ENCODE results near the gene FUT8.

The FUT8 gene

DNA sequence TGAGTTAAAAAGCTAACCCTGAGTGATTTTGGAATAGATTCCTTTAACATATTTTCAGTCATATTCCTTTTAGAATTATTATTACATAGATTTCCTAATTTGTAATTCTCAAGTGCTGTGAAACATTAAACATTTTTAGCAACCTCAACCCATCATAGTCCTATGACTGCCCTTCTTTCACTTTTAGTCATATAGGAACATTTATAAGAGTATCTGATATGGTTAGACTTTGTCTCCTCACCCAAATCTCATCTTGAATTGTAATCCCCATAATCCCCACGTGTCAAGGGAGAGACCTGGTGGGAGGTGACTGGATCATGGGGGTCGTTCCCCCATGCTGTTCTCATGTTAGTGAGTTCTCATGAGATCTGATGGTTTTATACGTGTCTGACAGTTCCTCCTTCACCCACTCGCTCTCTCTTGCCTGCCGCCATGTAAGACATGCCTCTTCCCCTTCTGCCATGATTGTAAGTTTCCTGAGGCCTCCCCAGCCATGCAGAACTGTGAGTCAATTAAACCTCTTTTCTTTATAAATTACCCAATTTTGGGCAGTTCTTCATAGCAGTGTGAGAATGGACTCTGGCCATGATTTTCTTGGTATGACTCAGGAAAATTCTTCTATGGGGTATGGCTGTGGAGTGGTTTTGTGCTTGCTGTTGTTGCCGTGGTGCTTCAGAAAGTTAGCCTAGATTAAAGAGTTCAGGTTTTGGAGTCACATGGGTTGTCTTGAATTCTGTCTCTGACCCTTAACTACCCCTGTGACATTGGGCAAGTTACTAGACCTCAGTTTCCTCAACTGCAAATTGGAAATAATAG, 83.9 kb downstream of the FUT8 start:
- DNase-seq, result no peak

DNA sequence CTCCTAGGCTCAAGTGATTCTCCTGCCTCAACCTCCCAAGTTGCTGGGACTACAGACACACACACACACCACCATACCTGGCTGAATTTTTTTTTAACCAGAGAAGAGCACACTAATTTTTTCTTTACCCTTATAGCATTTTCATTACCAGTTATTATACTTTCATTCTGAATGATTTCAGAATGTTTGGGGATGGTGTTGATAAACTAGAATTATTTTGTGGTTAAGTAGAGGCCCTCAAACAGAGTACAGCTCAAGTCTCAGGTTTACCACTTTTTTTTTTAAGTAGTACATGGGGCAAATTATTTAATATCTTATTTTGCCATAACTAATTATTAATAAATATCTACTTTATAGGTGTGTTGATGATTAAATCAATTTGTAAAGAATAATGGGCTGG, 86.6 kb downstream of the FUT8 start:
- no peak for DNase-seq

DNA sequence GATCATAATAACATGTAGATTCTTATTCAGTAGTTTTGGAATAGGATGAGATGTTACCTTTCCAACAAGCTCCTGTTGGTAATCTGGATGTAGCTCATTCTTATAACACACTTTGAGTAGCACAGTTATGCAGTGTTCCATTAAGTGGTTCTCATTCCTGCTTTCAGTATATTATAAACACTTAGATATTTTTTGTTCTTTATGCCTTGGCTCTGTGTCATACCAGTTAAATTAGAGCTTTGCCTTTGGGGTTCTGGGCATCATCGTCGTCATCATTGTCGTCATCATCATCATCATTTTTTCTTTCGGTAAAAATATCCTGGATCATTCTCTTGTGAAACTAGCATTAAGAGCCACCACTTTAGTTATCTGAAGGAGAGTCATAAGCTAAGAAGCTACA, 87.5 kb downstream of the FUT8 start:
- DNase-seq, result no peak

DNA sequence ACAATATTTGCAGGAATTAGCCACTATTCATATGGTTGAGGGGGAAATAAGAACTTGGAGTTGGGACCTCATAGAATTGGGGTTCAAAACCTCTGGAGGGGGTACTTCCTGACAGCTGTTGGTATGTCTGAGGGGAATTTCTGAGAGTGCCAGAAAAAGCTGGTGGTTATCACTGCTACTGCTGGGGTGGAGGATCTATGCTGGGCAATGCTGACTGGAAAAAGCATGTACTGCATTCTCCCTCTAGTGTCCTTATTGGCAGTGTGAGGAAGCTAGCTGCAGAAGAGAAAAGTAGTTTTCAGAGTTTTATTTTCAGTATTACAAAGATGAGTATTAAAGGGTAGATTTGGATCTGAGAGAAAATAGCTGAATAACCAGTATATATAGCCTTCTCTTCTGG, 88.8 kb downstream of the FUT8 start:
- no peak for DNase-seq

DNA sequence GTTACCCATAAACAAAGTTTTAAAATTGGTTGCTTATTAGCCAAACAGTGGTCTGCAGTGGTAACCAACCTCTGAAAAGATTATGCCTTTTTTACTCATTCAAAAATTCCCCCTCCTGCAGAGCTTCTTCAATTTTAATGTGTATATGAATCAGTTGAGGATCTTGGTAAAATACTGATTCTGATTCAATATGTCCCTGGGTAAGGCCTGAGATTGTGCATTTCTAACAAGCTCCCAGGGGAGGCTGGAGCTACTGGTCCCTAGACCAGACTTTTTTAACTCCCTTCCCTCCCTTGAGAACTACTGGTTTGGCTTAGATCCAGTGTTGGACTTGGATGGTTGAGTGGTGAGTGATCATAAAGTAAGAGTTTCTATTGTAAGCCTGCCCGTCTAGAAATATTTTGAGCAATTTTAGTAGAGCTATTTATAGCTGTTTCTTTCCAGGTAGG, 90.2 kb downstream of the FUT8 start:
- no peak for DNase-seq

DNA sequence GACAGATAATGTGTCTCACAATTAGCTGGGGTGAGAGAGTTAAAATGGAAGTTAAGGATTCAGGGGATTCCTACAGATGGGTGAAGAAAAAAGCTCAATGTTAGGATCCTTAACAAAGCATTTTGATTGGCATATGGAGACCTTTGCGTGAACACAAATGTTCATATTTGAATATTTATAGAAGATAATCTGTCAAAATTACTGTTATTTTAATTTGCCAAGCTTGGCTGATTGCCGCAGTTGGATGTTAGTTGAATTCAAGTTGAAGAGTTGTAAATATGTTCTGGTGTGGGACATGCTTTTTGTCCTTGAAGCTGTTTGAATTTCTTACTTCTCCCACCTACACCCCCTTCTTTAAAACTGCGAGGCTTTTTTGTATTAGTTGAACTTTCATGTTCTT, 91.2 kb downstream of the FUT8 start:
- no peak for DNase-seq

DNA sequence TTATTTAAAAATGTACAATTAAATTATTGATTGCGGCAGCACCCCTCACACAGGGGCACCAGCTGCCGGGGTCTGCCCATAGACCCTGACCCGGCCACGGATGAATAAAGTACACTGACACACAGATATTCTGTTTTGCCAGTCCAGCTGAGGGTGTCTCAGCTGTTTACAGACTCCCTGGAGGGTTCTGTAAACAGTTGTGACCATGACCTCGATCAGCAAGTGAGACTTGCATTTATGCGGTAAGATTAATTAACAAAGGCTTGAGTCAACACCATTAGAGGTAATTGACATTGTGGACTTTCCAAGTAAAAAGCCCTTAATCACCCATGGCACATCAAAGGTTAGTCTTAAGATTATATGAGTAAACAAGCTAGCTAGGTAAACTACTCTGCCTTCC, 94.3 kb downstream of the FUT8 start:
- DNase-seq, result no peak

DNA sequence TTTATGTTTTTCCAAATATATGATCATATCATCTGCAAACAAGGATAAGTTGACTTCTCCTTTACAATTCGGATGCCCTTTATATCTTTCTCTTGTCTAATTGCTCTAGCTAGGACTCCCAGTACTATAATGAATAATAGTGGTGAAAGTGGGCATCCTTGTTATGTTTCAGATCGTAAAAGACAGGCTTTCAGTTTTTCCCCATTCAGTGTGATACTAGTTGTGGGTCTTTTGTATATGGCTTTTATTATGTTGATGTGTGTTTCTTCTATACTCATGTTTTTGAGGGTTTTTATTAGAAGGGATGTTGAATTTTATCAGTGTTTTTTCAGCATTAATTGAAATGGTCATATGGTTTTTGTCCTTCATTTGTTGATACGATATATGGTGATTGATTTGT, 97.3 kb downstream of the FUT8 start:
- DNase-seq, result no peak

DNA sequence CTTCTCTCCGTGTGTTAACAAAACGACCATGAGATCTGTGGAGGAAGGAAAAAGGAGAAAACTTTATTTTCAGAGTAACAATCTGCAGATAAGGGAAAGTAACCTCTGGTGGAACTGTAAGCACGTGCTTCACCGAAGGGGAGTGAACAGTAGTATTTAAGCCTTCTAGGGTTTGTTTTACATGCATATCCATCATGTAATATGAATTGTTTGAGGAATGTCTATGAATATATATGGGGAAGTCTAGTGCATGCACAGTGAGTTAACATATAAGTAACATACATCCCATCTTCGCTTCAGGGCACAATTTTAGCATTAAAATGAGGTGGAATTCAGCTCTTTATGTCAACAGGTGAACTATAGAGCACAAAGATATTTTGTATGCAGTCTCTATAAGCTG, 101.1 kb downstream of the FUT8 start:
- DNase-seq, result no peak

DNA sequence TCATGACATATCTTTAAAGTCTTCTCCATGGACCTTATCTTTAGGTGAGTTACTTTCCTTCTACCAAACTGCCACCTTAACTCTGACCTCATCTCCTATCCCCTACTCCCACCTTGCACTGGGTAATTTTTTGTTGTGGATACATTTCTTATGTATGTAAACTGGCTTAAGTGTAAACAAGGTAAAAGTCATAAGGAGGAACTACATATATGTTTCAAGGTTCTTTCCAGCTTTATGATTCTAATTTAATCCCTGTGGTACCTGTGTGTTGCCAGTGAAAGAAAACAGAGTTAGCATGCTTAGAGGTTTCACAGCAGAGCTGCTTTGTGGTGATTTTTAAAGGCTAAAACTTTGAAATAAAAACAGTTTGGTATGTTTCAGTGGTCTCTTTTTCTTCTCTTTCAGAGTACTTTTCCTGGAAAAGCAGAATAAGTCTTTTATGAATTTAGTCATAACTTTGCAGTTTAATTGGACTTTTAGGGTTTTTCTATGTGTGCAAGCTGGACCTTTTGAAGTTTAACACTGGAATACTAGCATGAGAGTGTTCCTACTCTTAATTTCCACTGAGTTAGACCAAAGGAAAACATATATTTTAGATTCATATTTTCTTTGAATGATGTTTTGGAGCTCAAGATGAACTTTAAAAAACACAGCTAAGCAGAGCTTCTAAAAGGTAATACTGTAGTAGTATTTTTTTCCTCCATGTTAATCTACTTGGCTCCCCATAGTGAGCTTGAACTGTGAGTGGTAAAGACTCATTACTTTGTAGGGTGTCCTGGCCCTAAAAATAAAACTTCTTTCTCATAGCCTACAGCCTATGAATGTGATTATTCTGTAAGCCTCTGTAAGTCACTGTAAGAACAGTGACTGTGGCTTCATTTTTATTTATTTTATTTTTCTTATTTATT, 105.4 kb downstream of the FUT8 start:
- DNase-seq, result no peak

DNA sequence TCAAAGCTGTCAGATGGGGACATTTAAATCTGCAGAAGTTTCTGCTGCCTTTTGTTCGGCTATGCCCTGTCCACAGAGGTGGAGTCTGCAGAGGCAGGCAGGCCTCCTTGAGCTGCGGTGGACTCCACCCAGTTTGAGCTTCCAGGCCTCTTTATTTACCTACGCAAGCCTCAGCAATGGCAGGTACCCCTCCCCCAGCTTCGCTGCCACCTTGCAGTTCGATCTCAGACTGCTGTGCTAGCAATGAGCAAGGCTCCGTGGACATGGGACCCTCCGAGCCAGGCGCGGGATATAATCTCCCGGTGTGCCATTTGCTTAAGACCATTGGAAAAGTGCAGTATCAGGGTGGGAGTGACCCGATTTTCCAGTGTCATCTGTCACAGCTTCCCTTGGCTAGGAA, 115.5 kb downstream of the FUT8 start:
- no peak for DNase-seq

DNA sequence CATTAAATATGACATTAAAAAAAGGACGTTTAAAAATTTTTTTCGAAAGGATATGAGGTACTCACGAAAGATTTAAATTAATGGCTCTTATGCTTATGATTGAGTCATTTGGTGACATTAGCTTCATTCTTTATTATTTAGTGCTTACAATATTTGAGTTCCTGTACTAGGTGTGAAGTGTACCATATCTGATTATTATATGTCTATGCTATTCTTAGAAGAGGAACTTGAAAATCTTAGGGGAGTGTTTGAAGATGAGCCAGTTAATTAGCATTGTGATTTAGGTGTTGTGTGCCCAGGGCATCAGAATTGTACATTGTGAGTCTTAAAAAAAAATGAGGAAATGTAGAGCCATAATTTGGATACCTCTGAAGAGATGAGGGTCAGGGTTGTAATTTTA, 118.6 kb downstream of the FUT8 start:
- DNase-seq, result no peak

DNA sequence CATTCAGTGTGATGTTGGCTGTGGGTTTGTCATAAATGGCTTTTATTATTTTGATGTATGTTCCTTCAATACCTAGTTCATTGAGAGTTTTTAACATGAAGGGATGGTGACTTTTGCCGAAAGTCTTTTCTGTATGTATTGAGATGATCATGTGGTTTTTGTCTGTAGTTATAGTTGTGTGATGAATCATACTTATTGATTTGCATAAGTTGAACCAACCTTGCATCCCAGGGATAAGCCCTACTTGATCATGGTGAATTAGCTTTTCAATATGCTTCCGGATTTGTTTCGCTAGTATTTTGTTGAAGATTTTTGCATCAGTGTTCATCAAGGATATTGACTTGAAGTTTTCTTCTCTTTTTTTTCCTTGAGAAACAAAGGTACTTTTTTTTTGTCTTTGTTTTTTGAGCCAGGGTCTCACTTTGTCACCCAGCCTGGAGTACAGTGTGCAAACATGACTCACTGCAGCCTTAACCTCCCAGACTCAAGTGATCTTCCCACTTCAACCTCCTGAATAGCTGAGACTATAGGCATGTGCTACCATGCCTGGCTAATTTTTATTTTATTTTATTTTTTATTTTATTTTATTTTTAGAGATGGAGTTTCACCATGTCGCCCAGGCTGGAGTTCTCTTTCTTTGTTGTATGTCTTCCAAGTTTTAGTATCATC, 121.3 kb downstream of the FUT8 start:
- no peak for DNase-seq

DNA sequence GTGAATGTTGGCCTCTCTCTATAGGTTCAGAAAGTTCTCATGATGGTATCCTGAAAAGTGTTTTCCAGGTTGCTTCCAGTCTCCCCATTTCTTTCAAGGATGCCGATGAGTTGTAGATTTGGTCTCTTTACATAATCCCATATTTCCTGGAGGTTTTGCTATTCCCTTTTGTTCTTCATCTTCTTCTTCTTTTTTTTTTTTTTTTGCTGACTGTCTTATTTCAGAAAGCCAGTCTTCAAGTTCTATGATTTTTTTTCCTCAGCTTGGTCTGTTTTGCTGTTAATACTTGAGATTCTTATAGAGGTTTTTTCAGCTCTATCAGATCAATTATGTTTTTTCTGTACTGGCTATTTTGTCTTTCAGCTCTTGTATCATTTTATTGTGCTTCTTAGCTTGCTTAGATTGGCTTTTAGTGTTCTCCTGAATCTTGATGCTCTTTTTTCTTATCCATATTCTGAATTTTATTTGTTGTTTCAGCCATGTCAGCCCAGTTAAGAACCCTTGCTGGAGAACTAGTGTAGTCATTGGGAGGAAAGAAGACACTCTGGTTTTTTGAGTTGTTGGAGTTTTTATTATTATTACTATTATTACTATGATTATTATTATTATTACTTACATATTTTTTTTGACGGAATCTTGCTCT, 124.4 kb downstream of the FUT8 start:
- DNase-seq, result no peak

DNA sequence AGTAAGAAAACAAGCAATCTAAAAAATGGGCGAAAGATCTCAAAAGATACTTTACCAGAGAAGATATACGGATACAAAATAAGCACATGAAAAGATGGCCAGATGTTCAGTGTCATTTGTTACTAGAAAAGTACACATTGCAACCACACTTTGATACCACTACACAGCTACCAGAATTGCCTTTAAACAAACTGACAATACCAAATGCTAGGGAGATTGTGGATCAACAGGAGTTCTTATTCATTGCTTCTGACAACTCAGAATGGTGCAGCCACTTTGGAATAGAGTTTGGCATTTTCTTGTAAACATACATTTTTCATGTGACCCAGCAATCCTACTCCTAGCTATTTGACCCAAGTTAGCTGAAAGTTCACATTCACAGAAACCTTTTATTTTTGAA, 136.3 kb downstream of the FUT8 start:
- no peak for DNase-seq

DNA sequence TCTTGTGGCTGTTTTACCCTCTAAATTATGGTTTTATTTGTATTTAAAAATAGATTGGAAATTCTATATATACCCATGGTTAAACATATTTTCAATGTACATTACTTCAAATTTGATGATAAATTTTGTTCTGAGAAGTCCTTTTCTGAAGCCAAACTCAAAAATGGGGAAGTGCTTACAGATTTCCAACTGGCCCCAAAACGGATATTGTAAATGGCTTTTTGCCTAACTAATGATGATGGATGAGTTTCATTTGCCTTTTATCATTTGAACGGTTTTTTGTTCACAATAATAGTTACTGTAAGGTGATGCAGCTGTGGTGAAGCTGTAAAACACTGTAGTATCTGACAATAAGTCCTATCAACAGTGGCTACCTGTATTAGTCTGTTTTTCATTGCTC, 136.9 kb downstream of the FUT8 start:
- DNase-seq, result no peak

DNA sequence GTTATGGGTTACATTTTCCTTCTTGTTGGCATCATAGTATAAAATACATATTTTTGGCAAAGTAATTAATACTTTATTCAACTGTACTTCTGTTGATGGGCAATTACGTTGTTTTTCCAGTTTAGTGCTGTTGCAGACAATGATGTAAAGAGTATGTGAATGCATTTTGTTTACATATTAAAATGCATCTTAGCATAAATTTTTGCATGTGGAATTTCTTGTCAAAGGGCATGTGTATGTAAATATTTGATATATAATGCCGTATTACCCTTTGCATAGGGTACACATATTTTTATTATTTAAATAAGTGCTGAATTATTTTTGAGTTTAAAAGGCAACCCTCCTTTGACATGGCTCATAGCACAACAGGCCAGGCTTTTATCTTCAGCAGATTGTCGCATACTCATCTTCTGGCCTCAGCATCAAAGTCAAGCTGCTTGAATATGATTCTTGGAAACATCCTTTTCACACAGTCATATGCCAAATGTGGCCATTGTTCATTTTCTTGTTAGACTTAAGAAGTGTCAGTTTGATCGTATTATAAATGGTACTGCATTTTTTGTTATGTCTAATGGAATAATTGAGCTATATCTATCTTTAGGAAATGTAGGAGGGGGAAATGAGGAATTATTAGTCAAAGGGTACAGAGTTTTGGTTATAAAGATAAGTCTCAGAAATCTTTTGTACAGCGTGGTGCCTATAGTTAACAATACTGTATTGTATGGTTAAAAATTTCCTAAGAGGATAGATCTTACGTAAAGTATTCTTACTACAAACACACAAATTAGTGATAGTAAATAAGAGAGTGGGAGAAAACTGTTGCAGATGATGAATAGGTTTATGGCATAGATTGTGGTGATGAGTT, 138.5 kb downstream of the FUT8 start:
- DNase-seq, result no peak

DNA sequence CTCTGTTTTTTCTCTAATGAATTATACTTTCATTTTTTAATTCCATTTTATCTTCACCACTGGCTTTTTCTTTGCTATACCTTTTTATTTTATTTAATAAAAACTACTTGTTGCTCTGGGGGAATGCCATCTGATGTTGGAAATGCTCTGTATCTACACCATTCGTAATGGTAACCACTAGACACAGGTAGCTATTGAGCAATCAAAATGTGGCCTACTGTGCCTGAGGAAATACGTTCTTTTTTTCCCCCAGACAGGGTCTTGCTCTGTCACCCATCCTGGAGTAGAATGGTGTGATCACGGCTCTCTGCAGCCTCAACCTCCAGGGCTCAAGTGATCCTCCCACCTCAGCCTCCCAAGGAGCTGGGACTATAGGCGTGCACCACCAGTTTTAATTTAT, 140.2 kb downstream of the FUT8 start:
- no peak for DNase-seq

DNA sequence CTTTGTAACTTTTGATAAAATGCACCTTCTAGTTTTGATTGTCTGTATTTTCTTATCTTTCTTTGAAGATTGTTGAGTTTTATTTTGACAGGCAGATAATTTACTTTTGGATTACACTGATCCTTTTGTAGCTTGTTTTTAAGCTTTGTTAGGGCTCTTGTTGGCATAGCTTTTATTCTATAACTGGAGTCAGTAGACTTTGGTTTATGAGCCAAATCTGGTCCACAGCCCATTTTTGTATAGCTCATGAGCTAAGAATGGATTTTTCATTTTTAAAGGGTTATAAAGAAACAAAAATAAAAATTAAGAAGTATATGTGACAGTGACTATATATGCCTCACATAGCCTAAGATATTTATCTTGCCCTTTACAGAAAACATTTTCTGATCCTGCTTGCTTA, 142.3 kb downstream of the FUT8 start:
- no peak for DNase-seq

DNA sequence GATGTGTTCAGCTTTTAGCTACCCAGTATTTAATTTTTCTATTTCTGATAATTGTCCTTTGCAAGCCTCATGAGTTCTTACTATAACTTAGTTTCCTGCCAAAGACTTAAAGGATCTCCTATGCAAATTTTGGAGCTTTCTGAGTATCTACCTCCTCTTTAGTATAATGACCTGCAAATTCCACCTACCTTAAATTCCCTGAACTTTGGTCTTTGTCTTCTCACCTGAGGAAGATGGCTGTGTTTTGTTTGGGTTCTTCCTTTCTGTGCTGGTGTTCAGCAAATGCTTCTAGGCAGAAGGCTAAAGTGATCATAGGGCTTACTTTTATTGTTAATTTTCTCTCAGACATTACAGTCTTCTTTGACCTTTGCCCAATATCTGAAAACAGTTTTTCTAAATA, 142.8 kb downstream of the FUT8 start:
- DNase-seq, result no peak

DNA sequence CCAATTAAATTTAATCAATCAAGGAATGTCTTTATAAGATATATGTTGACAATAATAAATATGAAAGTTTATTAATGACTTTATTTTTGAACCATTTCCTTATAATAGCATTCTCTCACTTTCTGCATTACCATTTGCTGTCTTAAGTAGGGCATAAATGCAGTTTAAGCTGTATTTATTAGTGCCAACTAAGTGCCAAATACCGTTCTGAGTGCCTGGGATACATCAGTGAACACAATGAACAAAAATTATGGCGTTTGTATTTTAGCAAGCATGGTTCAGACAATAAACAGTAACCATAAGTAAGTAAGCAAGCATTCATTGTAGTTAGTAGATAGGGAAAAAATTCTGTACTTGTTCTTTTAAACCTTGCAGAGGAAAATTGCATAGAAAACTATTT, 145.8 kb downstream of the FUT8 start:
- DNase-seq, result no peak
